22Rv1 (cell line): Measurements from ENCODE around the gene DDX19B.
"Not testable (repeated sequence)": the region's sequence is repeated elsewhere in the genome, so short reads cannot be mapped to it uniquely, and the experiment has no call there.

ENCODE experiments used
- H3K27ac ChIP-seq: fragments of 450-650 bp; 2 replicates; pipeline ENCODE4 v1.5.1; 2017
- ZFX ChIP-seq: fragments of 450-650 bp; IDR thresholded peaks from 2 replicates; pipeline ENCODE4 v1.6.1; 2017; ENCODE audit warnings: antibody characterized with exemption, borderline replicate concordance
- TF ChIP-seq, protein P1 (sequence below): fragments of 450-650 bp; IDR thresholded peaks from 2 replicates; pipeline ENCODE4 v1.5.1; 2017; ENCODE audit warnings: mild to moderate bottlenecking

The DDX19B gene

DNA sequence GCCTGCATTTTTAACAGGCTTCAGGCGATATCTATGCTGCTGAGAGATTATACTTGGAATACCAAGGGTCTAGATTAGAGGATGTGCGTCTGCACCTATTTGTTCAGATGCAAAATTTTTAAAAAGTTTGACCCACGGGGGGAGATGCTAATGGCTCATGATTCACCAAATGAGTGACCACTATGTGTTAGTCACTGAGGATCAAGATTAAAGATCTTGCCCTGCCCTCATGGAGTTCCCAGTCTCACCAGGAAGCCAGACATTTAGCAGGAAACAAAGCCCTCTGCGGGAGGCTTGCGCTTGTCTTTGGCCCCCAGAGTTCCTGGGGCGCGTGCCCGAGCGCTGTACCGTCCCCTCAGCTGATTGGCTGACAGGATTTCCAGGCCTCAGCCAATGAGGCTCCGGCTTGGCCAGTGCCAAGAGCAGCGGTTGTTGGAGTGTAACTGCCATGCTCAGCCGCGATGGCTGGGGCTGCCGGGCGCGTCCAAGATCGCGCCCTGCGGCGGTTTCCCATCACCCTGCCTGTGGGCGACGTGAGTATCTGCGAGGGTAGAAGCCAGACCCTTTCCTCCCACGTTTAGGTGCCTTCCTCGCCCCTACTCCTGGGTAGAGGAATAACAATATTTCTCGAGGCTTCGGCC lies 4.5 kb upstream of the DDX19B start:
- TF ChIP-seq ZFX = no peak
- TF ChIP-seq, protein P1, sequence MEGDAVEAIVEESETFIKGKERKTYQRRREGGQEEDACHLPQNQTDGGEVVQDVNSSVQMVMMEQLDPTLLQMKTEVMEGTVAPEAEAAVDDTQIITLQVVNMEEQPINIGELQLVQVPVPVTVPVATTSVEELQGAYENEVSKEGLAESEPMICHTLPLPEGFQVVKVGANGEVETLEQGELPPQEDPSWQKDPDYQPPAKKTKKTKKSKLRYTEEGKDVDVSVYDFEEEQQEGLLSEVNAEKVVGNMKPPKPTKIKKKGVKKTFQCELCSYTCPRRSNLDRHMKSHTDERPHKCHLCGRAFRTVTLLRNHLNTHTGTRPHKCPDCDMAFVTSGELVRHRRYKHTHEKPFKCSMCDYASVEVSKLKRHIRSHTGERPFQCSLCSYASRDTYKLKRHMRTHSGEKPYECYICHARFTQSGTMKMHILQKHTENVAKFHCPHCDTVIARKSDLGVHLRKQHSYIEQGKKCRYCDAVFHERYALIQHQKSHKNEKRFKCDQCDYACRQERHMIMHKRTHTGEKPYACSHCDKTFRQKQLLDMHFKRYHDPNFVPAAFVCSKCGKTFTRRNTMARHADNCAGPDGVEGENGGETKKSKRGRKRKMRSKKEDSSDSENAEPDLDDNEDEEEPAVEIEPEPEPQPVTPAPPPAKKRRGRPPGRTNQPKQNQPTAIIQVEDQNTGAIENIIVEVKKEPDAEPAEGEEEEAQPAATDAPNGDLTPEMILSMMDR = no peak
- no peak overlapping the region for H3K27ac ChIP-seq

DNA sequence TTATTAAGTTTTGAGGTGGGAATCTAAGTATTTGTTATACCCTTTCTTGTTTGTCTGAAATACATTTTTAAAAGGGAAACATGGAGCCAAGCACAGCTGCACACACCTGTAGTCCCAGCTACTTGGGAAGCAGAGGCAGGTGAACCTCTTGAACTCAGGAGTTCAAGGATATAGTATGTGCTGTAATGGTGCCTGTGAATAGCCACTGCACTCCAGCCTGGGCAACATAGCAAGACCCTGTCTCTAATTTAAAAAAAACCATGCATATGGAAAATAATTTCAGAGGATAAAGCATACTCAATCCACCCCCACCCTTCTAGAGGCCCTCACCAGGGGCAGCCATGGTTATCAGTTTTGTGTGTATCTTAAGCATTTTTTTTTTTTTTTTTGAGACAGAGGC lies 3.4 kb upstream of the DDX19B start:
- no peak overlapping the region for H3K27ac ChIP-seq
- no peak for TF ChIP-seq ZFX
- TF ChIP-seq, protein P1 = no peak

DNA sequence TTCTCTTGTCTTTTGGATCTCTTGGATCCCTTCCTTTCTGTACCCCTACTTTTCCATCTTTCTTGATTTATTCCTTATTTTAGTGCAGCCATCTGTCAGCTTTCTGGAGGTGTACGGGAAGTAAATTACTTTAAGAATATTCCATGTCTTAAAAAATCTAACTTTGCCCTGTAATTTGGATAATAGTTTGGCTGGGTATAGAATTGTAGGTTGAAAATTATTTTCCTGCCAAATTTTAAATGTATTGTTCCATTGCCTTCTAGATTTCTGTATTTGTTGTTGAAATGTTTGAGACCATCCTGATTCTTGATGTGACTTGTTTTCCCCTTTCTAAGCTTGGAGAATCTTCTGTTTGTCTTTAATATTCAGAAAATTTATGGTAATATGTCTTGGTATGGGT lies 2.1 kb downstream of the DDX19B start:
- TF ChIP-seq, protein P1 = no peak
- TF ChIP-seq ZFX = no peak
- H3K27ac ChIP-seq = no peak overlapping the region

DNA sequence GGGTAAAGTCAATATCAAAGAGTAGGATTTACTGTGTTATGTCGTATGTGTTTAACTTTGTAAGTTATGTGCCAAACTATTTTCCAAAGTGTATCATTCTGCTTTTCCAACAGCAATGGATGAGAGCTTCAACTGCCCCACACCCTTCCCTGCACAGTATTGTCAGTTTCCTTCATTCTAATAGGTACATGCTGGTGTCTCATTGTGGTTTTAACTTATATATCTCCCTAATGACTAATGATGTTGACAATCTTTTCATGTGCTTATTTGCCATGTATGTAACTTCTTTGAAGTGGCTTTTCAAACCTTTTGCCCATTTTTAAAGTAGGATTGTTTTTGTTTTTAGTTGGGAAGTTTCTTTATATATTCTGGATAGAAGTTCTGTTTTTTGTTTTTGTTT lies 3.8 kb downstream of the DDX19B start:
- no peak overlapping the region for H3K27ac ChIP-seq
- TF ChIP-seq, protein P1 = no peak
- no peak for TF ChIP-seq ZFX

DNA sequence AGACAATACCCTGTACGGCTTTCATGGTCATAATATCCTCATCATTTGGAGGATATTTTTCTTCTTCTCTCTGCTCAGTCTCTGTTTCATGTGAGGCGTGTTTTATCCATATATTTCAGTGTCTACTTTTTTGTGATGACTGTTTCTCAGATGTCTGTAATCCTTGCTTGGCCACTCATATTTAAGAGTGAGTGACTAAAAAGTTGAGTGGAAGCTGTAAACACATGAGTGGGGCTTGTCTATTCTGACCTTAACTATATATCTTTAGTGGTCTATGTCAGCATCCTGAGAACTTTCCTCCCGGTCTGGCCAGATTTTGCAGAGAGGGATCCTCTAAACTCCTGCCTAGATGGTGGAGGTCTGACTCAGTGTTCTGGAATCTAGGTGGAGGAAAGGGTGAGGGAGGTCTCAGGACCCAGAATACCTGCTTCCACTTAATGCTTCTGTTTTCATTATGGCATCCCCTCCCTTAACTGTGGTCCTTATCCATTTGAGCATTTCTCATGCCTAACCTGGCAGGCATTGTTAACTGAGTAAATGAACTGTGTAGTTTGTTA lies 6.0 kb downstream of the DDX19B start:
- no peak overlapping the region for H3K27ac ChIP-seq
- TF ChIP-seq, protein P1 = no peak
- TF ChIP-seq ZFX = no peak

DNA sequence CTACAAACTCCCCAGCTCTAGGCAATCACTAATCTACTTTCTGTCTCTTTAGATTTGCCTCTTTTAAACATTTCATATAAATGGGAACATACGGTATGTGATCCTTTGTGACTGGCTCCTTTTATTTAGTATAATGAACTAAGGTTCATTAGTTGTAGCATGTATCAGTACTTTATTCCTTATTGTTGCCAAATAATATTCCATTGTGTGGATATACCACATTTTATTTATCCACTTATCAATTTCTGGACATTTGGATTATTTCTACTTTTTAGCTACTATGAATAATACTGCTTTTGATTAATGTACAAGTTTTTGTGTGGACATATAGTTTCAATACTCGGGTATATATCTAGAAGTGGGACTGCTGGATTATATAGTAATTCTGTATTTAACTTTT lies 7.9 kb downstream of the DDX19B start:
- H3K27ac ChIP-seq = no peak overlapping the region
- TF ChIP-seq, protein P1 = no peak
- TF ChIP-seq ZFX = no peak

DNA sequence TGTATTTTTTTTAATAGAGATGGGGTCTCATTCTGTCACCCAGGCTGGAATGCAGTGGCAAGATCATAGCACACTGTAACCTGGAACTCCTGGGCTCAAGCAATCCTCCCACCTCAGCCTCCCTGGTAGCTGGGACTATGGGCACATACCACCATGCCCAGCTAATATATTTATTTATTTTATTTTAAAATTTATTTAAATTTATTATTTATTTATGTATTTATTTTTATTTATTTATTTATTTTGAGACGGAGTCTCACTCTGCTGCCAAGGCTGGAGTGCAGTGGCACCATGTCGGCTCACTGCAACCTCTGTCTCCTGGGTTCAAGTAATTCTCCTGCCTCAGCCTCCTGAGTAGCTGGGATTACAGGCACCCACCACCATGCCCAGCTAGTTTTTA lies 8.7 kb downstream of the DDX19B start:
- H3K27ac ChIP-seq = not testable (repeated sequence)

DNA sequence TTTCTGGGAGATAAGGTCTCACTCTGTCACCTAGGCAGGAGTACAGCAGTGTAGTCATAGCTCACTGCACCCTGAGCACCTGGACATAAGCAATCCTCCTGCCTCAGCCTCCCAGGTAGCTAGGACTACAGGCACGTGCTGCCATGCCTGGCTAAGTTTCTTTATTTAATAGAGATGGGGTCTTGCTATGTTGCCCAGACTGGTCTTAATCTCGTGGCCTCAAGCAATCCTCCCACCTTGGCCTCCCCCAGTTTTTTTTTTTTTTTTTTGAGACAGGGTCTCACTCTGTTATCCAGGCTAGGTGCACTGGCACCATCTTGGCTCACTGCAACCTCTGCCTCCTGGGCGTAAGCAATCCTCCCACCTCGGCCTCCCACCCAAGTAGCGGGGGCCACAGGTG lies 21.1 kb downstream of the DDX19B start:
- H3K27ac ChIP-seq = no peak overlapping the region
- TF ChIP-seq, protein P1 = no peak
- no peak for TF ChIP-seq ZFX
